ENCODE measurements around the gene EGFL6.

The EGFL6 gene

DNA sequence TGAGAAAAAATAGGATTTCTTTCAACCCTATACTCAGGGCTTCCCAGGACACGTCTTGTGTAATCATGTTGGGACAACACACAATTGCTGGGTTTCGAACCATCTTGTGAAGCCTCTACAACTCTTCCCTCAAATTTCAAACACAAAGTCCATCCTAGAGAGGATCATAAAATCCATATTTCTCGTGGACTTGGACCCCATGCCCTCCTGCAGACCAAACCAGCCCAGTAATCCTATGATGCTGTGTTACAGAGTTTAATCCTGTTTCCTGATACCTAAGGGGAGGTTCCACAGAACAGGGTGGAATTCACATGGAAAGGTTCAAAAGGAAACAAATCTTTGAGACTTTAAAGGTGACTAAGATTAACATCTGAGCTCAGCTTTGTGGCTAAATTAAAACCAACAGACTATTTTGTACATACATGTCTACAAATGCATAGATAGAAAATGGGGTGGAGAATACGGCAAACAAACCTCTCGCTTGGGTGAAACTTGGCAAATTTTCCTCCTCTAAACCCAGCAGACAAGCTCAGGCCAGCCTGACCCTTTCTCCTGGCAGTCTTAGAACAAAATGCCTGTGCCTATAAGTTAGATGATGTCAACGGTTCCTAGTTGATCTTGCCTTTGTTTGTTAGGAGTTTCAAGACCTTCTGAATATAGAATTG, 38.1 kb downstream of the EGFL6 start:
- Histone ChIP-seq H3K9me3 (no peaks in the 10 kb centered on the region), H3K36me3 (no peaks in the 10 kb centered on the region), H3K27ac (no peak overlapping the region), H3K27me3 (no peaks in the 10 kb centered on the region), H3K4me1 (ENCODE audit: control insufficient read depth in 1 of 2, insufficient read depth in 1 of 2, low read depth in 1 of 2, low read length in 1 of 2) (no peaks in the 10 kb centered on the region), H3K4me3 (ENCODE audit: low read depth in 1 of 2, low read length in 1 of 2) (no peak overlapping the region)
- TF ChIP-seq, protein P1, sequence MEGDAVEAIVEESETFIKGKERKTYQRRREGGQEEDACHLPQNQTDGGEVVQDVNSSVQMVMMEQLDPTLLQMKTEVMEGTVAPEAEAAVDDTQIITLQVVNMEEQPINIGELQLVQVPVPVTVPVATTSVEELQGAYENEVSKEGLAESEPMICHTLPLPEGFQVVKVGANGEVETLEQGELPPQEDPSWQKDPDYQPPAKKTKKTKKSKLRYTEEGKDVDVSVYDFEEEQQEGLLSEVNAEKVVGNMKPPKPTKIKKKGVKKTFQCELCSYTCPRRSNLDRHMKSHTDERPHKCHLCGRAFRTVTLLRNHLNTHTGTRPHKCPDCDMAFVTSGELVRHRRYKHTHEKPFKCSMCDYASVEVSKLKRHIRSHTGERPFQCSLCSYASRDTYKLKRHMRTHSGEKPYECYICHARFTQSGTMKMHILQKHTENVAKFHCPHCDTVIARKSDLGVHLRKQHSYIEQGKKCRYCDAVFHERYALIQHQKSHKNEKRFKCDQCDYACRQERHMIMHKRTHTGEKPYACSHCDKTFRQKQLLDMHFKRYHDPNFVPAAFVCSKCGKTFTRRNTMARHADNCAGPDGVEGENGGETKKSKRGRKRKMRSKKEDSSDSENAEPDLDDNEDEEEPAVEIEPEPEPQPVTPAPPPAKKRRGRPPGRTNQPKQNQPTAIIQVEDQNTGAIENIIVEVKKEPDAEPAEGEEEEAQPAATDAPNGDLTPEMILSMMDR (IDR thresholded peaks at IDR 0.05), result no peak

DNA sequence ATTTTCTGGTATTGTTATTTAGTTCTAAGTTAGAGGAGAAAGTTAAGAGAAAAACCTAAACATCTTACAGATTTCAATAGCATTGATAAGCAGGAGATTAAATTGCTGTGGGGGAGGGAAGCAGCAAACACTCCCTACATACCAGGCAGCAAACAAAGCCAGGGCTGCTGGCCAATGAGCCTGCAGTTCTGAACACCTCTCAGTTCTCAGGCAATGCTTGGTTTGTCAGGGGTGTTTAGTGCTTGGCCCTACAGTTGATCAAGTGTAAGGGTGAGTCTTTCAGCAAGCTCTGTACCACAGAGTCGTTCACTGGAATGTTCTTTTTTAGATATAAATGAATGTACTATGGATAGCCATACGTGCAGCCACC, 38.6 kb downstream of the EGFL6 start:
- no peaks in the 10 kb centered on the region for H3K36me3 ChIP-seq
- TF ChIP-seq, protein P1 (IDR thresholded peaks at IDR 0.05), result no peak
- H3K27ac ChIP-seq, result no peak overlapping the region
- H3K4me1 ChIP-seq (ENCODE audit: control insufficient read depth in 1 of 2, insufficient read depth in 1 of 2, low read depth in 1 of 2, low read length in 1 of 2), result no peaks in the 10 kb centered on the region
- H3K9me3 ChIP-seq, result no peaks in the 10 kb centered on the region
- no peak overlapping the region for H3K4me3 ChIP-seq (ENCODE audit: low read depth in 1 of 2, low read length in 1 of 2)
- no peaks in the 10 kb centered on the region for H3K27me3 ChIP-seq

DNA sequence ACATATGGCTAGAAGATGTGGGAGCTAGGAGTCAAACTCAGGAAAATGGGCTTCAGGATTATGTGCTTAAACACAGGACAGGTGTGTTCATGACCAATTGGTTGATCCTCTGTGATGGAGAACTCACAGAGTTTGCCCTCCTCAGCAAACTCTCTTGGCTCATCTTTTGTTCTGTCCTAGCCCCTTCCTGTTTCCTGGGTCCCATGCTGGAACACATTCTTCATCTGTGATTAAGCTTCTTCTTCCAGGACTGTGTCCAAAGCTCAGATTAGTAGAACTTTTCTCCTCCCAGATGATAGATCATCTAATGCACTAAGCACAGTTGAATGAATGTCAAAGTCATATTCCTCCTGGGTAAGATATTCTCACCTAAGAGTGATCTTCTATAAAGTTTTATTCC, 44.8 kb downstream of the EGFL6 start:
- TF ChIP-seq, protein P1 (IDR thresholded peaks at IDR 0.05), result no peak
- Histone ChIP-seq H3K4me1 (ENCODE audit: control insufficient read depth in 1 of 2, insufficient read depth in 1 of 2, low read depth in 1 of 2, low read length in 1 of 2) (no peaks in the 10 kb centered on the region), H3K27ac (no peak overlapping the region), H3K27me3 (no peaks in the 10 kb centered on the region), H3K9me3 (no peaks in the 10 kb centered on the region), H3K36me3 (no peaks in the 10 kb centered on the region), H3K4me3 (ENCODE audit: low read depth in 1 of 2, low read length in 1 of 2) (no peak overlapping the region)

DNA sequence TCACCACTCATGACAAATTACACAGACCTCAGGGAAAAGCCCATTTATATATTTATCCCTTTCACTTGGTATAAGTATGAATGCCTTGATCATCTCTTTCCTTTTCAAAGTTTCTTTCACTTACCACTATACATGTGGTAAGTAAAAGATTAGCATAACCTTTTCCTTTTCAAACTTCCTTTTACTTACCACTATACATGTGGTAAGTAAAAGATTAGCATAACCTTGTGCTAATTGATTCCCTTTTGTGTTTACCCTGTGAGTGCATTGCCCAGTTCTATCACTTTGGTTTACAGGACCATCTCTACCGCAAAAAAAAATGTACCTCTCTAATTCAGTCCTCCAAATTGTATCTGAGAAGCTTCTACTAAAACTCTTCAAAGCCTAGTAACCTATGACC, 50.8 kb downstream of the EGFL6 start:
- Histone ChIP-seq H3K27ac (no peak overlapping the region), H3K36me3 (no peaks in the 10 kb centered on the region)

DNA sequence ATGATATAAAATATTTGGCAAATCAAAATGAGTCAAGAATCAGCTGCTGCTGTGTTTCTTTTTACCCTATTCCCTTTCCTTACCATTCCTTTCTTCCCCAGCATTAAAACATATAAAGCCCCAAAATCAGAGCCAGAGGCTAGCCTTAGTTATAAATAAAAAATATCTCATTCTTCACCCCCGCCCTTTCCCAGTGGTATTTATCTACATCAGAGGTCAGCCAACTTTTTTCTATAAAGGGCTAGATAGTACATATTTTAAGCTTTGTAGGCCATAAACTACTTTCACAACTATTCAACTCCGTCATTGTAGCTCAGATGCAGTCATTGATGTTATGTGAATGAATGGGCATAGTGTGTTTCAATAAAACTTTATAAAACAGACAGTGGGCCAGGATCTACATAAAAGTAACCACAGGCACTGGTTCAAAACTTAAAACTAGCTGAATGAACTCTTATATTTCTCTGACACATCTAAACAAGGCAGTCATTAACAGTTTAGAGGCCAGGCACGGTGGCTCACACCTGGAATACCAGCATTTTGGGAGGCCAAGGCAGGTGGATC, 53.1 kb downstream of the EGFL6 start:
- Histone ChIP-seq H3K4me3 (ENCODE audit: low read depth in 1 of 2, low read length in 1 of 2) (no peak overlapping the region), H3K27me3 (no peaks in the 10 kb centered on the region), H3K9me3 (no peaks in the 10 kb centered on the region), H3K27ac (no peak overlapping the region), H3K4me1 (ENCODE audit: control insufficient read depth in 1 of 2, insufficient read depth in 1 of 2, low read depth in 1 of 2, low read length in 1 of 2) (no peaks in the 10 kb centered on the region), H3K36me3 (no peaks in the 10 kb centered on the region)
- TF ChIP-seq, protein P1 (IDR thresholded peaks at IDR 0.05), result no peak

More for the DNA sequence above, 50.8 kb downstream of the EGFL6 start:
- no peaks in the 10 kb centered on the region for H3K27me3 ChIP-seq
- H3K9me3 ChIP-seq, result no peaks in the 10 kb centered on the region
- H3K4me1 ChIP-seq (ENCODE audit: control insufficient read depth in 1 of 2, insufficient read depth in 1 of 2, low read depth in 1 of 2, low read length in 1 of 2), result no peaks in the 10 kb centered on the region
- TF ChIP-seq, protein P1 (IDR thresholded peaks at IDR 0.05), result no peak
- H3K4me3 ChIP-seq (ENCODE audit: low read depth in 1 of 2, low read length in 1 of 2), result no peak overlapping the region

Data from neutrophil (primary cell).